H1 (cell line): ENCODE measurements around the gene SPCS1. TPM values are rescaled to one million over a fixed set of nuclear protein-coding genes. Genes with fewer than 3 reads are reported as not detected.

Source experiments
- EZH2 ChIP-seq: fragments of 200-600 bp; sonication (generic); IDR thresholded peaks from 2 replicates; pipeline ENCODE4 v1.7.1; 2012; ENCODE audit warnings: low read depth, mild to moderate bottlenecking, moderate library complexity, low read length, inconsistent platforms; ENCODE audit not compliant: severe bottlenecking
- HDAC2 ChIP-seq, 2 experiments: fragments of 300-600 bp in 1 of 2; sonication (generic) in 1 of 2; IDR thresholded peaks; 2 replicates each; pipeline ENCODE4 v1.6.1; 2011 to 2012; ENCODE audit warnings: low read depth in 2 of 2, low read length in 2 of 2, mild to moderate bottlenecking in 2 of 2, moderate library complexity in 2 of 2, borderline replicate concordance in 1 of 2, inconsistent platforms in 1 of 2
- TBP ChIP-seq: IDR thresholded peaks from 2 replicates; pipeline ENCODE4 v1.6.1; 2011; ENCODE audit warnings: low read depth, low read length, improper control_type of control experiment
- polyA plus RNA-seq, 7 experiments: library from polyadenylated mRNA; depleted of rRNA in 3 of 7; stranded (reverse) in 5 of 7; unstranded in 2 of 7; fragments of >200 nt in 5 of 7; fragments of 200-250 nt in 2 of 7; gene quantifications; 1 replicate in 5 of 7; 2 replicates in 1 of 7; 4 replicates in 1 of 7; pipeline versions ENCODE4 v1.2.1 to v1.2.3, GENCODE V29; 2011 to 2013; ENCODE audit warnings: missing spikeins in 2 of 7, mixed read lengths in 2 of 7
- total RNA-seq: library from RNA; stranded (reverse); fragmentation: NEBNext Ultra II Directional; extraction: Animal tissue kit (Norgen Biotek cat#: 25700); gene quantifications from 2 replicates; pipeline ENCODE4 v1.2.1, GENCODE V29; 2021
- TF ChIP-seq, protein P1 (sequence below), 3 experiments: IDR thresholded peaks; 1 replicate in 2 of 3; 2 replicates in 1 of 3; pipeline versions ENCODE4 v1.5.1 to v1.6.1; 2011; ENCODE audit warnings: low read length in 3 of 3, mild to moderate bottlenecking in 3 of 3, inconsistent platforms in 2 of 3, low read depth in 1 of 3, moderate library complexity in 1 of 3; ENCODE audit not compliant: insufficient read depth in 1 of 3; ENCODE audit errors: control extremely low read depth in 1 of 3
- TF ChIP-seq, protein P2 (sequence below): IDR thresholded peaks from 2 replicates; pipeline ENCODE4 v1.6.1; 2012; ENCODE audit warnings: inconsistent platforms

The SPCS1 gene
- total and polyA plus RNA-seq, 2 of the 8 experiments (the other 6 are each of a cell fraction or from before 2014, with no cell fraction given): 104 to 191 TPM

DNA sequence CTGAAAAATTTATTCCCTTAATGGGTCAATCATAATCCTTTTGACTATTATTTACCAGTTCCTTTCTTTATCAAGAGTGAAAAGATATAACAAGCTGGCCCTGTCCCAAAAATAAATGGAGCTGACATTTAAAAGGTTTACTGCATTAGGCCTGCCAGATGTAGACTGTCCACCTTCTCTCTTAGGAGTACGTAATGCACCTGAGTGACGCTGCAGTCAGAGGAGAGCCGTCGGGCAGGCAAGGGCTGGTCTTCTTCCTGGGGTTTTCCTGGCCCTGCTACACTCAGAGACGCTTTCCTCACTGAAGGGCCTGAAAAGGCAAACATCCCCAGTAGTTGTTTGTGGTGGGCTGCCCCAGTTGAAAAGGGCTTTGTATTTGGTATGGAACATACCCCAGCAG, 37.2 kb downstream of the SPCS1 start (continued):
- TF ChIP-seq, protein P1, sequence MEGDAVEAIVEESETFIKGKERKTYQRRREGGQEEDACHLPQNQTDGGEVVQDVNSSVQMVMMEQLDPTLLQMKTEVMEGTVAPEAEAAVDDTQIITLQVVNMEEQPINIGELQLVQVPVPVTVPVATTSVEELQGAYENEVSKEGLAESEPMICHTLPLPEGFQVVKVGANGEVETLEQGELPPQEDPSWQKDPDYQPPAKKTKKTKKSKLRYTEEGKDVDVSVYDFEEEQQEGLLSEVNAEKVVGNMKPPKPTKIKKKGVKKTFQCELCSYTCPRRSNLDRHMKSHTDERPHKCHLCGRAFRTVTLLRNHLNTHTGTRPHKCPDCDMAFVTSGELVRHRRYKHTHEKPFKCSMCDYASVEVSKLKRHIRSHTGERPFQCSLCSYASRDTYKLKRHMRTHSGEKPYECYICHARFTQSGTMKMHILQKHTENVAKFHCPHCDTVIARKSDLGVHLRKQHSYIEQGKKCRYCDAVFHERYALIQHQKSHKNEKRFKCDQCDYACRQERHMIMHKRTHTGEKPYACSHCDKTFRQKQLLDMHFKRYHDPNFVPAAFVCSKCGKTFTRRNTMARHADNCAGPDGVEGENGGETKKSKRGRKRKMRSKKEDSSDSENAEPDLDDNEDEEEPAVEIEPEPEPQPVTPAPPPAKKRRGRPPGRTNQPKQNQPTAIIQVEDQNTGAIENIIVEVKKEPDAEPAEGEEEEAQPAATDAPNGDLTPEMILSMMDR (IDR thresholded peaks at IDR 0.05; ENCODE audit: control extremely low read depth in 1 of 3, insufficient read depth in 1 of 3, low read depth in 1 of 3, low read length in 3 of 3): no peak
- TF ChIP-seq HDAC2 (IDR thresholded peaks at IDR 0.05; ENCODE audit: borderline replicate concordance in 1 of 2, low read depth in 2 of 2, low read length in 2 of 2) (no peak), EZH2 (no peak), TBP (no peak)
- TF ChIP-seq, protein P2, sequence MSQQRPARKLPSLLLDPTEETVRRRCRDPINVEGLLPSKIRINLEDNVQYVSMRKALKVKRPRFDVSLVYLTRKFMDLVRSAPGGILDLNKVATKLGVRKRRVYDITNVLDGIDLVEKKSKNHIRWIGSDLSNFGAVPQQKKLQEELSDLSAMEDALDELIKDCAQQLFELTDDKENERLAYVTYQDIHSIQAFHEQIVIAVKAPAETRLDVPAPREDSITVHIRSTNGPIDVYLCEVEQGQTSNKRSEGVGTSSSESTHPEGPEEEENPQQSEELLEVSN: no peak
